ENCODE results near the gene TMC5. TPM values are rescaled to one million over a fixed set of nuclear protein-coding genes. Genes with fewer than 3 reads are reported as not detected.

The TMC5 gene
- total RNA-seq, 2 donors from 2014 or later = not detected

- H3K27ac Mint-ChIP-seq = peak overlapping the region in 1 of 2 donors; percentile 43
- peaks cover 39% of the 10 kb centered on the region for H3K36me3 Mint-ChIP-seq
- H3K4me3 Mint-ChIP-seq = peak overlapping the region; percentile 38
These were observed 95.8 kb downstream of the TMC5 start for GRCh38 chr16:19513377-19514053.

GRCh38 chr16:19515757-19516156, 98.1 kb downstream of the TMC5 start:
- H3K4me3 Mint-ChIP-seq = no peak overlapping the region
- ATAC-seq (no peak), DNase-seq (ENCODE audit: low spot score) (no peak)
- peaks cover 39% of the 10 kb centered on the region for H3K36me3 Mint-ChIP-seq
- H3K27me3 Mint-ChIP-seq = no peaks in the 10 kb centered on the region
- H3K27ac Mint-ChIP-seq = no peak overlapping the region
- H3K4me1 Mint-ChIP-seq (ENCODE audit: low read depth in 2 of 2) = peaks cover 20 to 35% of the 10 kb centered on the region in 2 donors
- no peaks in the 10 kb centered on the region for H3K9me3 Mint-ChIP-seq

More at GRCh38 chr16:19513377-19514053, 95.8 kb downstream of the TMC5 start:
- DNase-seq (ENCODE audit: low spot score) (no peak), ATAC-seq (peak; percentile 44 to 64)
- Mint-ChIP-seq H3K9me3 (no peaks in the 10 kb centered on the region), H3K27me3 (no peaks in the 10 kb centered on the region), H3K4me1 (ENCODE audit: low read depth in 2 of 2) (peaks cover 14 to 26% of the 10 kb centered on the region in 2 donors)

- Mint-ChIP-seq H3K36me3 (peaks cover 37% of the 10 kb centered on the region), H3K9me3 (no peaks in the 10 kb centered on the region), H3K27ac (peak overlapping the region in 1 of 2 donors; percentile 11), H3K4me3 (no peak overlapping the region), H3K4me1 (ENCODE audit: low read depth in 2 of 2) (peaks cover 34 to 49% of the 10 kb centered on the region in 2 donors), H3K27me3 (no peaks in the 10 kb centered on the region)
- ATAC-seq (peak in 1 of 2 donors; percentile 49), DNase-seq (ENCODE audit: low spot score) (no peak)
These were observed 99.9 kb downstream of the TMC5 start for GRCh38 chr16:19517424-19518089.

- ATAC-seq = no peak
- peak overlapping the region; percentile 2 for H3K4me3 Mint-ChIP-seq
- H3K4me1 Mint-ChIP-seq (ENCODE audit: low read depth in 2 of 2) = peaks cover 34 to 46% of the 10 kb centered on the region in 2 donors
- H3K27ac Mint-ChIP-seq = no peak overlapping the region
- H3K9me3 Mint-ChIP-seq = no peaks in the 10 kb centered on the region
- no peaks in the 10 kb centered on the region for H3K27me3 Mint-ChIP-seq
- peaks cover 29% of the 10 kb centered on the region for H3K36me3 Mint-ChIP-seq
- no peak for DNase-seq (ENCODE audit: low spot score)
These were observed 100.7 kb downstream of the TMC5 start for GRCh38 chr16:19518388-19518787.

- H3K4me3 Mint-ChIP-seq = peak overlapping the region; percentile 93
- no peak for ATAC-seq
- H3K36me3 Mint-ChIP-seq = peaks cover 18% of the 10 kb centered on the region
- no peak for DNase-seq (ENCODE audit: low spot score)
- H3K27ac Mint-ChIP-seq = peak overlapping the region; percentile 85 to 96
- H3K9me3 Mint-ChIP-seq = no peaks in the 10 kb centered on the region
- H3K27me3 Mint-ChIP-seq = no peaks in the 10 kb centered on the region
- H3K4me1 Mint-ChIP-seq (ENCODE audit: low read depth in 2 of 2) = peaks cover 38 to 56% of the 10 kb centered on the region in 2 donors
These were observed 103.2 kb downstream of the TMC5 start for GRCh38 chr16:19520861-19521331.

- peak; percentile 87 to 92 for ATAC-seq
These were observed 104.1 kb downstream of the TMC5 start, which contains the start of gene GDE1 for GRCh38 chr16:19521471-19522396. TSS of gene GDE1 (minus strand) at chr16:19522098. CDS start at chr16:19521964, 134 bp downstream.

GRCh38 chr16:19522397-19522732, 104.7 kb downstream of the TMC5 start:
- peak overlapping the region; percentile 85 to 96 for H3K27ac Mint-ChIP-seq
- no peaks in the 10 kb centered on the region for H3K9me3 Mint-ChIP-seq
- H3K36me3 Mint-ChIP-seq = peaks cover 7% of the 10 kb centered on the region
- H3K4me3 Mint-ChIP-seq = peak overlapping the region; percentile 93
- H3K27me3 Mint-ChIP-seq = no peaks in the 10 kb centered on the region
- ATAC-seq (no peak), DNase-seq (ENCODE audit: low spot score) (no peak)
- peaks cover 34 to 48% of the 10 kb centered on the region in 2 donors for H3K4me1 Mint-ChIP-seq (ENCODE audit: low read depth in 2 of 2)

More at GRCh38 chr16:19521471-19522396, 104.1 kb downstream of the TMC5 start, which contains the start of gene GDE1:
- Mint-ChIP-seq H3K9me3 (no peaks in the 10 kb centered on the region), H3K4me1 (ENCODE audit: low read depth in 2 of 2) (peaks cover 38 to 54% of the 10 kb centered on the region in 2 donors), H3K27ac (peak within 1 kb of the TSS; percentile 85 to 96), H3K27me3 (no peaks in the 10 kb centered on the region), H3K4me3 (peak within 1 kb of the TSS; percentile 93), H3K36me3 (peaks cover 13% of the 10 kb centered on the region)
- DNase-seq (ENCODE audit: low spot score) = peak; percentile 95

GRCh38 chr16:19522760-19523159, 105.1 kb downstream of the TMC5 start:
- peaks cover 34 to 45% of the 10 kb centered on the region in 2 donors for H3K4me1 Mint-ChIP-seq (ENCODE audit: low read depth in 2 of 2)
- peak overlapping the region; percentile 93 for H3K4me3 Mint-ChIP-seq
- peak overlapping the region in 1 of 2 donors; percentile 96 for H3K27ac Mint-ChIP-seq
- ATAC-seq (no peak), DNase-seq (ENCODE audit: low spot score) (no peak)
- peaks cover 6% of the 10 kb centered on the region for H3K36me3 Mint-ChIP-seq
- H3K9me3 Mint-ChIP-seq = no peaks in the 10 kb centered on the region
- no peaks in the 10 kb centered on the region for H3K27me3 Mint-ChIP-seq

GRCh38 chr16:19523184-19523558, 105.5 kb downstream of the TMC5 start:
- H3K36me3 Mint-ChIP-seq = peaks cover 6% of the 10 kb centered on the region
- ATAC-seq (no peak), DNase-seq (ENCODE audit: low spot score) (no peak)
- H3K27ac Mint-ChIP-seq = peak overlapping the region in 1 of 2 donors; percentile 83
- no peak overlapping the region for H3K4me3 Mint-ChIP-seq
- H3K27me3 Mint-ChIP-seq = no peaks in the 10 kb centered on the region
- peaks cover 34 to 44% of the 10 kb centered on the region in 2 donors for H3K4me1 Mint-ChIP-seq (ENCODE audit: low read depth in 2 of 2)
- H3K9me3 Mint-ChIP-seq = no peaks in the 10 kb centered on the region

- peak; percentile 93 to 95 for ATAC-seq
These were observed 106.1 kb downstream of the TMC5 start, which contains the start of gene CCP110 for GRCh38 chr16:19523559-19524355. TSS of gene CCP110 (plus strand) at chr16:19523942. CDS start at chr16:19527882, 3,940 bp downstream.

GRCh38 chr16:19524356-19524615, 106.6 kb downstream of the TMC5 start:
- DNase-seq (ENCODE audit: low spot score) (no peak), ATAC-seq (no peak)
- Mint-ChIP-seq H3K36me3 (peaks cover 14% of the 10 kb centered on the region), H3K4me1 (ENCODE audit: low read depth in 2 of 2) (peaks cover 30 to 36% of the 10 kb centered on the region in 2 donors), H3K27me3 (no peaks in the 10 kb centered on the region), H3K27ac (peak overlapping the region; percentile 83 to 87), H3K9me3 (no peaks in the 10 kb centered on the region), H3K4me3 (peak overlapping the region; percentile 97)

More at GRCh38 chr16:19523559-19524355, 106.1 kb downstream of the TMC5 start, which contains the start of gene CCP110:
- no peaks in the 10 kb centered on the region for H3K27me3 Mint-ChIP-seq
- H3K9me3 Mint-ChIP-seq = no peaks in the 10 kb centered on the region
- H3K27ac Mint-ChIP-seq = peak within 1 kb of the TSS; percentile 83 to 87
- H3K4me3 Mint-ChIP-seq = peak within 1 kb of the TSS; percentile 97
- H3K36me3 Mint-ChIP-seq = peaks cover 10% of the 10 kb centered on the region
- DNase-seq (ENCODE audit: low spot score) = peak; percentile 95
- H3K4me1 Mint-ChIP-seq (ENCODE audit: low read depth in 2 of 2) = peaks cover 30 to 39% of the 10 kb centered on the region in 2 donors

- DNase-seq (ENCODE audit: low spot score) (no peak), ATAC-seq (no peak)
- H3K4me3 Mint-ChIP-seq = peak overlapping the region; percentile 97
- no peaks in the 10 kb centered on the region for H3K9me3 Mint-ChIP-seq
- peak overlapping the region; percentile 83 to 87 for H3K27ac Mint-ChIP-seq
- peaks cover 14% of the 10 kb centered on the region for H3K36me3 Mint-ChIP-seq
- H3K27me3 Mint-ChIP-seq = no peaks in the 10 kb centered on the region
- peaks cover 30 to 36% of the 10 kb centered on the region in 2 donors for H3K4me1 Mint-ChIP-seq (ENCODE audit: low read depth in 2 of 2)
These were observed 107.1 kb downstream of the TMC5 start for GRCh38 chr16:19524616-19525384.
